Measurements from ENCODE around the gene DCAF15. TPM values are rescaled to one million over a fixed set of nuclear protein-coding genes. Genes with fewer than 3 reads are reported as not detected.

DCAF15 gene
- total RNA-seq, 4 donors from 2014 or later: 9.5 to 19.6 (median 11.6) TPM

DNA sequence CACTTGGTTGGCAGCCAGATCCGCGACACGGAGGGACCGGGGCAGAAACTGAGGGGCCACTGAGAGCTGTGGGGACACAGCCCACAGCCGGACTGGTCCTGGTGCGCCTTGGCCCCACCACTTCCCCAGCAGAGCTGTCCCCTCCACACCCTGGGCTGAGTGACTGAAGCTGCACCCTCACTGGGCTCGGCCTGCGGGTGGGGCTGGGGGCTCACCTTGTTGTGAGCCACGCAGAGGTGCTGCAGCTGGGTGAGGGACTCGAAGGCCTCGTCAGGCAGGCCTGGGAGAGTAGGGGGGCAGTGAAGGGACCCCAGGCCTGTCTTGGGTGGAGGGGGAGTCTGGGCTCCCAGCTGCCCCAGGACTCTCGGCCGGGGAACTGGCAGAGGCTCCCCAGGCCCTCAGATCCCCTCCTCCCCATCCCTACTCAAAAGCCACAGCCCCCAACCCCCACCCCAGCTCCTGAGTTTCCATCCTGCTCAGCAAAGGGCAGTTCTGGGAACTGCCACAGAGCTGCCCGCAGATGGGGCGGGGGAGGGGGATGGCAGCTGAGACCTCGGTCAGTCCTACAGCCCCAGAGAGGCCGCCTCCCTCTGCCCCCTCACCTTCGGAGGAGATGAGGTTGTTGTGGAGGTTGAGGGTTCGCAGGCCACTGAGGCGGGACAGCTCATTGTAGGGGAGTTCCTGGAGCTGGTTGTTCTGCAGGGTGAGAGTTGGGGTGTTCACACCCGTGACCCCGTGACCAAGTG lies 16.4 kb upstream of the DCAF15 start:
- WGBS, 2 donors: 65 to 70% methylated on average over 4 to 16 of the region's 22 CpGs
- Histone ChIP-seq H3K4me3 (replicated peaks in 1 of 3) (no peak overlapping the region), H3K4me1 (no peaks in the 10 kb centered on the region), H3K9me3 (no peaks in the 10 kb centered on the region), H3K27ac (no peak overlapping the region), H3K36me3 (no peaks in the 10 kb centered on the region), H3K27me3 (peaks cover 8% of the 10 kb centered on the region)
- no peak for TF ChIP-seq POLR2A (IDR thresholded peaks at IDR 0.05)
- TF ChIP-seq, protein P1, sequence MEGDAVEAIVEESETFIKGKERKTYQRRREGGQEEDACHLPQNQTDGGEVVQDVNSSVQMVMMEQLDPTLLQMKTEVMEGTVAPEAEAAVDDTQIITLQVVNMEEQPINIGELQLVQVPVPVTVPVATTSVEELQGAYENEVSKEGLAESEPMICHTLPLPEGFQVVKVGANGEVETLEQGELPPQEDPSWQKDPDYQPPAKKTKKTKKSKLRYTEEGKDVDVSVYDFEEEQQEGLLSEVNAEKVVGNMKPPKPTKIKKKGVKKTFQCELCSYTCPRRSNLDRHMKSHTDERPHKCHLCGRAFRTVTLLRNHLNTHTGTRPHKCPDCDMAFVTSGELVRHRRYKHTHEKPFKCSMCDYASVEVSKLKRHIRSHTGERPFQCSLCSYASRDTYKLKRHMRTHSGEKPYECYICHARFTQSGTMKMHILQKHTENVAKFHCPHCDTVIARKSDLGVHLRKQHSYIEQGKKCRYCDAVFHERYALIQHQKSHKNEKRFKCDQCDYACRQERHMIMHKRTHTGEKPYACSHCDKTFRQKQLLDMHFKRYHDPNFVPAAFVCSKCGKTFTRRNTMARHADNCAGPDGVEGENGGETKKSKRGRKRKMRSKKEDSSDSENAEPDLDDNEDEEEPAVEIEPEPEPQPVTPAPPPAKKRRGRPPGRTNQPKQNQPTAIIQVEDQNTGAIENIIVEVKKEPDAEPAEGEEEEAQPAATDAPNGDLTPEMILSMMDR (IDR thresholded peaks at IDR 0.05): no peak
- no peak for DNase-seq
- intact Hi-C loops (cut with DNase I): no loop called here

GRCh38 chr19:13937479-13938300 lies 14.6 kb upstream of the DCAF15 start:
- H3K27ac ChIP-seq: no peak overlapping the region
- DNase-seq: no peak
- TF ChIP-seq, protein P1 (IDR thresholded peaks at IDR 0.05): no peak
- TF ChIP-seq POLR2A (IDR thresholded peaks at IDR 0.05): no peak
- intact Hi-C loops (cut with DNase I): no loop called here
- H3K27me3 ChIP-seq: peaks cover 8% of the 10 kb centered on the region
- no peaks in the 10 kb centered on the region for H3K36me3 ChIP-seq
- no peak overlapping the region for H3K4me3 ChIP-seq (replicated peaks in 1 of 3)
- no peaks in the 10 kb centered on the region for H3K9me3 ChIP-seq
- H3K4me1 ChIP-seq: no peaks in the 10 kb centered on the region
- WGBS, 2 donors: 12 to 23% methylated on average over 16 to 17 of the region's 29 CpGs

- H3K4me1 ChIP-seq: no peaks in the 10 kb centered on the region
- WGBS, 2 donors: 17 to 26% methylated on average over 12 to 14 of the region's 21 CpGs
- peaks cover 8% of the 10 kb centered on the region for H3K27me3 ChIP-seq
- no peak within 1 kb of the TSS for H3K4me3 ChIP-seq (replicated peaks in 1 of 3)
- no peak for DNase-seq
- no peaks in the 10 kb centered on the region for H3K9me3 ChIP-seq
- intact Hi-C loops (cut with DNase I): no loop called here
- TF ChIP-seq POLR2A (IDR thresholded peaks at IDR 0.05): no peak
- TF ChIP-seq, protein P1 (IDR thresholded peaks at IDR 0.05): no peak
- no peak within 1 kb of the TSS for H3K27ac ChIP-seq
- no peaks in the 10 kb centered on the region for H3K36me3 ChIP-seq
Measured at GRCh38 chr19:13938301-13939064, 13.8 kb upstream of the DCAF15 start, which contains the start of gene PODNL1. Gene PODNL1, minus strand, starts transcription at chr19:13938417. Its CDS starts 236 bp downstream, at chr19:13938181.

DNA sequence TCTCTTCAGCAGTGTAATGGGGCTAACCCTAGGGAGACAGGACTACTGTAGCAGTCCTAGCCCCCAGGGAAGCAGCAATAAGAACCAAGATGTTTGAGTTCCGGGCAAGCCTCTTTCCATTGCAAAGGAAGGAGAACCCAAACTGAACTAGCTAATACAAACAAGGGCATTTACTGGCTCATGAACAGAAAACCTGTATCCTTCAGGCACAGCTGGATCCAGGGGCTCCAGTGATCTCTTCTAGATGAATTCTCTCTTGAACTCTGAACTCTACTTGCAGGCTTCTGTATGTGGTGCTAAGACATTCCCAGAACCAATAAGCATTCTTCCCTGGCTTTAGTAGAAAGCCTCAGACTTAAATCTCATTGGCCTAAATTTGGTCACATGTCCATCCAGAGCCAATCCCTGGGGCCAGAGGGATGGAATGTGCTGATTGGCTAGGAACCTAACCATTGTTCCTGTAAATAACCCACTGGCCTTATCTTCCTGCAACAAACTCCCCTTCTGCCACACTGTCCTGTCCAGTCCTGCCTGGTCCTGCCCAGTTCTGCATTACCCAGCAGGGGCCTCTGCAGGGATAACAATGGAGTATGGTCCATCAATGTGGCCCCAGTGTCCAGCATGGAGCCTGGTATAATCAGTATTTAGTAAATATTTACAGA lies 10.2 kb upstream of the DCAF15 start:
- H3K4me1 ChIP-seq: no peaks in the 10 kb centered on the region
- H3K36me3 ChIP-seq: no peaks in the 10 kb centered on the region
- H3K9me3 ChIP-seq: no peaks in the 10 kb centered on the region
- DNase-seq: no peak
- WGBS, 2 donors: 88 to 100% methylated on average over 1 of the region's 1 CpG
- H3K4me3 ChIP-seq (replicated peaks in 1 of 3): no peak overlapping the region
- no peak overlapping the region for H3K27ac ChIP-seq
- TF ChIP-seq, protein P1 (IDR thresholded peaks at IDR 0.05): no peak
- no peak for TF ChIP-seq POLR2A (IDR thresholded peaks at IDR 0.05)
- H3K27me3 ChIP-seq: no peaks in the 10 kb centered on the region
- intact Hi-C loops (cut with DNase I): no loop called here
